GM04503 (cell line): ENCODE data around the gene ENO1.
"Not testable (repeated sequence)": the region's sequence is repeated elsewhere in the genome, so short reads cannot be mapped to it uniquely, and the experiment has no call there.

Experiments
- DNase-seq: peaks from one replicate; pipeline ENCODE4 v3.0.0-alpha.2; 2012; ENCODE audit warnings: low read depth

Gene ENO1

DNA sequence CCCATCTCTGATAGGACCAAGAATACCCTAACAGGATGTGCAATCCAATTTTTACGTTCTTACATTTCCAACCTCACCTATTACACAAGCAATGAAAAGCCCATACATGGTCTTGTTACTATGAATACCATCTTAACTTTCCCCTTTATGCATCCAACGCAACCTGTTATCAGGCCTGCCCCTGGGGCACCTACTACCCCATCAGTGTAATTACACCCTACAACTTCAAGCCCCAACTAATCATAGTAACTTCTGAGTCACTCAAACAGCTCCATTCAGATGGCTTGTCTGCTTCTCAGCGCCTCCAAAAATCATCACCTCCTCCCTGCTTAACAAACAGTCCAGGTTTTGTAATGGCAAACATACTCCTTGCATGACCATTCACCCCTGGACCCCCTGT lies 18.3 kb upstream of the ENO1 start:
- not testable (repeated sequence) for DNase-seq

DNA sequence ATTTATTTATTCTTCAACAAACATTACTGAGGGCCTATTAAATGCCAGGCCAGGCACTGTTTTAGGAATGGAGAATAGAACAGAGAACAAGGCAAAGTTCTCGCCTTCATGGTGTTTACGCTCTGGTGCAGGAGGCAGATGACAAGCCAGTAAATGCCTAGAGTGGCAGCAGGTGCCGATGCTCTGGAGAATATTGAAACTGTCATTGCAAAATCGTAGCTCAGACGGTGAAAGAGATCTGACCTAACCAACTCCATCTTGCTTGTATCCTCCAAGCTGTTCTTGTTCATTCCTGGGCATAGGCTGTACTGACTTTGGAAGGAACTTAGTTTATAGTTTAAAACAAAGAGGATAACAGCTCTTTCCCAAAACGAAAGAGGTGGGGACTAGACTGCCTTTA lies 13.5 kb upstream of the ENO1 start:
- no peak for DNase-seq

DNA sequence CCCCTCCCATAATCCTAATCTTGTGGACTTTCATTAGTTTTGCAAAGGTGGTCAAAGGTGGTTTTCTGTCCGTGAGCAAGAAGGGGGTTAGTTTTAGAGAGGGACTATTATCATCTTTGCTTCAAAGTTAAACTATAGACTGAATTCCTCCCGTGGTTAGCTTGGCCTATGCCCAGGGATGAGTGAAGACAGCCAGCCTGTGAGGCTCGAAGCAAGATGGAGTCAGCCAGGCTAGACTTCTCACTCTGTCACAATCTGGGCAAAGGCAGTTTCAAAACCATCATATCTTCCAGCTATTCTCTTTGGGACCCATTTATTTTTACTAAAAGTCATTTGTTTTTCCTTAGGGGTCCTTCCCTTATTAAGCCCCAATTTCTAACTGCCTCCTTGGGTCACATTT lies 12.9 kb upstream of the ENO1 start:
- no peak for DNase-seq

DNA sequence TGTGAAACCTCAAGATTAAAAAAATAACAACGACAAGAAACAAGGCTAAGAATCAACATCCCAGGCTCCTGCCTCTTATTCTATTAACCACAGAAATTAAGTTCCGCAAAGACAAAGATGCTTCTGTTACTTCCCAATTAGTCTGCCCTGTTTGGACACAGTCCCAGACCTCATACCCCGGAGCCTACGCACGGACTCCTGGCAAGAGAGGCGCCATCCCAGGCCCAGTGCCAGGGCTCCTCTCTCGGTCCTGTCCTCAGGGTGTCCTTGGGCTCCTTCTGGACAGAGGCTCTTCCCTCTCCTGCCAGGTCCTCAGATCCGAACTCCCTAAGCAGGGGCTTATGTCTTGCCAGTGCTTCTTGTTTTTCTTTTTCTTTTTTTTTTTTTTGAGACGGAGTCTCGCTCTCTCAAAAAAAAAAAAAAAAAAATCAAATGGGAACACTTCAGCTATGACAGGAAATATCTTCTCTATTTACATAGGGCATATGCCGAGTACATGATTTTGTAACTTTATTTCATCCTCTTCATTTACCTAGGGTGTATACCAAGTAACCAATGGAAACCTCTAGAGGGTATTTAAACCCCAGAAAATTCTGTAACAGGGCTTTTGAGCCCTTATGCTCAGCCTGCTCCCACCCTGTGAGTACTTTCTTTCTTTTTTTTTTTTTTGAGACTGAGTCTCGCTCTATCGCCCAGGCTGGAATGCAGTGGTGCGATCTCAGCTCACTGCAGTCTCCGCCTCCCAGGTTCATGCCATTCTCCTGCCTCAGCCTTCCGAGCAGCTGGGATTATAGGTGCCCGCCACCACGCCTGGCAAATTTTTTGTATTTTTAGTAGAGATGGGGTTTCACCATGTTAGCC lies 11.7 kb upstream of the ENO1 start:
- peak; percentile 85 for DNase-seq

DNA sequence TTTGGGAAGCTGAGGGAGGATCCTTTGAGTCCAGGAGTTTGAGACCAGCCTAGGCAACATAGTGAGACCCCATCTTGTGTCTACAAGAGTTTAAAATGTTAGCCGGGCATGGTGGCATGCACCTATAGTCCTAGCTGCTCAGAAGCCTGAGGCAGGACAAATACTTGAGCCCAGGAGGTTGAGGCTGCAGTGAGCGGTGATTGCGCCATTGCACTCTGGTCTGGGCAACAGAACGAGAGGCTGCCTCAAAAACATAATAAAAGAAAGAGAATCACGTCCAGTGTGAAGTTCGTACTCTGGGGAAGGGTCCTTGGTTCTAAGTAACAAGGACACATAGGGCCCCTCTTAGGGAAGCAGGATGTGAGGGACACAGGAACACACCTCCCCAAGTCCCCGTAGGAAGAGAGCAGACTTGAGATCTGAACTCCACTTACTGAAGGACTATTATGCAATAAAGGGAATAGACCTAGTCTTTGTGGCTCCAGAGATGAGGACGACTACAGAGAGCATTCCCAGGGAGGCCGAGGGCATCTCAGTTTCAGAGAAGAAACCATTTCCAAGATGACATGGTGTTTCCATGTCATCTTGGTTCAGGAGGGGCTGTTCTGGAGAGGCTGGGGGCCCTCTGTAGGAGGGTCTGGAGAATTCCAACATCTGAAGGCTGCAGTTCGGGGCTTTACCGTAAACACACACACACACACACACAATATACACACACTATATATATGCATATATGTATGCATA lies 10.8 kb upstream of the ENO1 start:
- DNase-seq, result no peak

DNA sequence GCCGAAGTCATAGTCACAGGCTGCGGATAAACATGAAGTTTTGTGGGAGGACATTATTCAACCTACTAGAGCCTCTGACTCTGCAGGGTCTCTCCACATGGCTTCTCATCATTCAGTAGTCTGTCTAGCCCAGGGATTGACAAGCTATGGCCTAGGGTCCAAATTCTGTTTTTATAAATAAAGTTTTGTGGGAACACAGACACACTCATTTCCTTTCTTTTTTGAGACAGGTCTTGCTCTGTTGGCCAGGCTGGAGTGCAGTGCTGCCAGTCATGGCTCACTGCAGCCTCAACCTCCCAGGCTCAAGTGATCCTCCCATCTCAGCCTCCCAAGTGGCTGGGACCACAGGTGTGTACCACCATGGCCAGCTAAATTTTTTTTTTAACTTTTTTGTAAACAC lies 8.1 kb upstream of the ENO1 start:
- no peak for DNase-seq

DNA sequence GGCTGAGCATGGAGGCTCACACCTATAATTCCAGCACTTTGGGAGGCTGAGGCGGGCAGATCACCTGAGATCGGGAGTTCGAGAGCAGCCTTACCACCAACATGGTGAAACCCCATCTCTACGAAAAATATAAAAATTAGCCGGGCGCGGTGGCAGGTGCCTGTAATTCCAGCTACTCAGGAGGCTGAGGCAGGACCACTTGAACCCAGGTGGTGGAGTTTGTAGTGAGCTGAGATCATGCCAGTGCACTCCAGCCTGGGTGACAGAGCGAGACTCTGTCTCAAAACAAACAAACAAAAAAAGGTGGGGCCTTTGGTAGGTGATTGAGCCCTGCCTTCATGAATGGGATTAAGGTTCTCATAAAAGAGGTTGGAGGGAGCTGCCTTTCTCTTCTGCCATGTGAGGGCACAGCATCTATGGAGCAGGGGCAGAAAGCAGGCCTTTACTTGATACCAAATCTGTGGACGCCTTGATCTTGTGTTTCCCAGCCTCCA lies 7.6 kb upstream of the ENO1 start:
- DNase-seq, result not testable (repeated sequence)

DNA sequence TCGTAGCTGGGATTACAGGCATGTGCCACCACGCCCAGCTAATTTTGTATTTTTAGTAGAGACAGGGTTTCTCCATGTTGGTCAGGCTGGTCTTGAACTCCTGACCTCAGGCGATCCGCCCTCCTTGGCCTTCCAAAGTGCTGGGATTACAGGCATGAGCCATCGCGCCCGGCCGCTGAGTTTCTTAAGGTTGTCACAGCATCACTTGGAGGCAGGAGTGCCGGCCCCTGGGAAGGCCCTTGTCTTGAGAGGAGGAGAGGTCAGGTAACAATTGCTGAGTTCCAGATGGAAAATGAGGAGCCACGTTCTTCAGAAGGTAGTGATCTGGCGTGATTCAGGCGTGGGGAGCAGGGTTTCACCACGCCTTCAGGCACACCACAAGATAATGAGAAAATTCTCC lies 5.6 kb upstream of the ENO1 start:
- not testable (repeated sequence) for DNase-seq

DNA sequence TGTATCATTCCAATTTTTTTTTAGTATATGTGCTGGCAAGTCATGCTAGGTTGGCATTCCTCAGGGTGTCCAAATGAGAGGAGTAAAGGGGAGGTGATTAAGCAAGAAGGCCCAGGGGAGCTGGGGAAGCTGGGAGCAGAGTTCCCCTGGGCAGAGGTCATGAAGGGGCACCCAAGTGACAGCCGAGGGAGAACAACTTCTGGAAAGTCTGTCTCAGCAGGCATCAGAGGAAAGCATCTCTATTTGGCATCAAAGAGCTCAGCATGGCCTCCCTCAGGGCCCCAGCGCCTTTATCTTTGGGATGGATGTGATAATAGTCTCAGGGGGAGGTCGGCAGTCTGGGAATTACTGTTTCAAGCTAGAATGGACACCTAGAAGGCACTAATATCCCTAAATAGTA lies 5.0 kb upstream of the ENO1 start:
- DNase-seq, result no peak

DNA sequence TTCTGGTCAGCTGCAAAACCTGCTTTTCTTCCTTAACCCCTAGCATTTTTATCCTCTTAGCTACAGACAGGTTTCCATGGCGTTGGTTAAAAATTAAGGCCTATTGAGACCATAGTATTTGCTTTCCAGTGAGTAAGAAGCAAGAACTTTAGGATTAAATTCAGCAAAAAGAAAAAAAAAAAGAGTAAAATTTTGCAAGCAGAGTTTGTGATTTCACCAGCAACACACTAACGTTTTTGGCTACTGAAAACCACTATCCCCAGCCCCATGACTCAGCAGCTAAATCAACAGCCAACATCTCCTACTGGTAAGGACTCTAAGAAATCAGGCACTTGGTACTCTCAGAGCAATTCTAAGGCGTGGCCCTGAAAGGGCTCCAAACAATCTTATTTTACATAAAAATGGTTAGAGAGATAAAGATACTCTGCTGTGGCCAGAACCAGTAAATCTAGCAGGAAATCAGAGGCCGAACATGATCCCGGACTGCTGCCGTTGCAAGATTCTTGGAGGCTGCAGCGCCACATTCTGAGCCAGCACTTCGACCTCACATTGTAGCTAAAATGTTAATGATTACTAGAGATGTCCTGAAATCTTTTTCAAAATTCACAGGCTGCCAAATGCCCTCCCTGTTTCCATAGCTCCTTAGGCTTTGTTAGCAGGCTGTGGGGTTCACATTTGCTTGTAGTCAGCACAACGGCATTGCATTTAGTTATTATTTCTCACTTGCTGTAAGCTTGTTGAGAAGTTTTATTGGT lies 1.6 kb upstream of the ENO1 start:
- peak; percentile 97 for DNase-seq

DNA sequence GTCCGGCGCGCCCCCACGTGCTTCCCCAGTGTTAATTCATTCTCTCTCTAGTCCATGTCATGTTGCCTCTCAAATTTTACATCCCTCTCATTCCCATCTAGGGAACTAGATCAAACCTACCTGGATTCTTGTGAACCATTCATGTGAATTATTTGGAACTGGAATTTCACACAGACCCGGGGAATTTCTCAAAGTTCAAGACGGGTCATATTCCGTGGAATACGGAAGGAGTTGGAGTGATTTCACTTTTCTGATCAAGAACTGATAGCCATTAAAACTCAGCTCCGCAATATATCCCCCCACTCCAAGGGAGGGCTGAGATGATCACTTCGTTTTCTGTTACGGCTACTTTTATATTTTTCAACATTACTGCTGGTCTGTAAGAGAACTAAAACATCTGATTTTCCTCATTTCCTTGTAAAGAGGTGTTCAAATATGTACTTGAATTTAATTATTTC lies 1.0 kb upstream of the ENO1 start:
- no peak for DNase-seq

DNA sequence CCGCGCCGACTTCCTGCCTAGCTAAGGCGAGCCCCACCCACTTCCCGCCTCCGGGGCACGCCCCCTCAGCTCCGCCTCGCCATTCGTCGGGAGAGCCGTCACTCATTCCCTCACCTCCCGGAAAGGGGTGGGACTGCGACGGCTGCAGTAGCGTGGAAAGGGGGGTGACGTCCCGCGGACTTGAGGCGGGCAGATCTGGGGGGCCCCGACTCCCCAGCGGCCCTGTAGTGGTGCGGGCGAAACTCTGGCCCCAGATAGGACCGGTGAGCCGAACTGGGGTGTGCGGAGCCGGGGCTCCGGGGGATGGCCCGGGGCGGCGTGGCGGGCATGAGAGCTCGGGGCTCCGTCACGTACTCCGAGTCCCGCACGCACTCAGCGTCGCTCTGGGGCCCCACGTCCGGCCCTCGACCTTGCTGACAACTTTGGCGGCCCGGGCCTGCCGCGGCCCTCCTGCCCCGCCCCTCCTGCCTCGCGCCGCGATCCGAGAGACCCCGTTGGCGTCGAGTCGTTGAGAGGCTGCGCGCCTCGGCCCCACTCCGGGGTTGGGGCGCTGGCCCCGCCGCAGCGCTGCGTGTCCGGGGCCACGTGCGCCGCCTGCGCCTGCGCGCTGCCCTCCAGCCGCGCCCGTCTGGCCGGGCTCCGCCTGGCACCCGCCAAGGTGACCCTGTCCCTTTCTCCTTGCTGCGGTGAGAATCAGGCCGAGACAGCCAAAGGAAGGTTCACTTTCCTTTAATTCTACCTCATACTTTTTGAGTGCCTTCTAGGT lies 395 bp upstream of the ENO1 start:
- DNase-seq, result peak; percentile 80

DNA sequence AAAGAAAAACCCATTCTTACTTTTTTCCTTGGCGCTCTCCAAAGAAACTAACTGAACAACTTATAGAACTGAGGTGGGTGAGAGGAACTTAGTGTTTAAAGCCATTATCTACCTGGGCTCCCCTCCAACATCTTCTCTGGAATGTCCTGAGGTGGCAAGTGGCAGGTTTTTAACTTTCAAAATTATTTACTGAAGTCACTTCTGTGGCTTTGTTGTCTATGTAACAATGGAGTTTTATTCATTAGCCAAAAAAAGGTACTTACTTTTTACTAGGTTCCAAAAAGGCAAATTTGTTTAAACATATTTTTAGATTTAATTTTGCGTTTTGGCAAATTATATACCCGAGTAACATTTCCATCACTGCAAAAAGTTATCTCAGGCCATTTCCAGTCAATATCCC lies 2.4 kb downstream of the ENO1 start:
- DNase-seq, result no peak

DNA sequence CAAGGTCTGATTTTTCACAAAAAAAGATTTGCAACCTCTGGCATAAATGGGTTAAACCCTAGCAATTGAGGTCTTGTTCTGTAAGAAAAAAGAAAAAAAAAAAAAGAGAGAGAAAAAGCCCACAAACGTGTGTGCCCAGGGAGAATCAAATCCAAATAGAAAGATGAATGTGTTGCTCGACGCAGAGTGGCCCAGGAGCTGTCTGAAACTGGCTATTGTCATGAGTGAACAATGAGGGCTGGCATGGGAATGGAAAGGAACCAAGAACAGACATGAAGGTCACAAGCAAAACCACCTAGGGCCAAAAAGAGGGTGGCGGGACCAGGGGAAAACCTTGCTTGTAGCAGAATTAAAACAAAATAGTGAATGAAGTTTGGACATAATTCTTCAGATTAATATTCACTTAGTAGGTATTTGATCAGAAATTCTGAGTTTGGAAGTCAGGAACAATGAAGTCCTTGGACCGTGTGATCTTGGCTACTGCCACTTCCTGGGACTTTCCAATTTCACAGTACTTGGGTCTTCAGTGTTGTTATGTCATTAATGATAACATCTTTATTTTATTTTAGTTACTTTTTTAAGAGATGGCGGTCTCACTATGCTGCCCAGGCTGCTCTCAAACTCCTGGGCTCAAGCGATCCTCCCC lies 3.1 kb downstream of the ENO1 start:
- no peak for DNase-seq

DNA sequence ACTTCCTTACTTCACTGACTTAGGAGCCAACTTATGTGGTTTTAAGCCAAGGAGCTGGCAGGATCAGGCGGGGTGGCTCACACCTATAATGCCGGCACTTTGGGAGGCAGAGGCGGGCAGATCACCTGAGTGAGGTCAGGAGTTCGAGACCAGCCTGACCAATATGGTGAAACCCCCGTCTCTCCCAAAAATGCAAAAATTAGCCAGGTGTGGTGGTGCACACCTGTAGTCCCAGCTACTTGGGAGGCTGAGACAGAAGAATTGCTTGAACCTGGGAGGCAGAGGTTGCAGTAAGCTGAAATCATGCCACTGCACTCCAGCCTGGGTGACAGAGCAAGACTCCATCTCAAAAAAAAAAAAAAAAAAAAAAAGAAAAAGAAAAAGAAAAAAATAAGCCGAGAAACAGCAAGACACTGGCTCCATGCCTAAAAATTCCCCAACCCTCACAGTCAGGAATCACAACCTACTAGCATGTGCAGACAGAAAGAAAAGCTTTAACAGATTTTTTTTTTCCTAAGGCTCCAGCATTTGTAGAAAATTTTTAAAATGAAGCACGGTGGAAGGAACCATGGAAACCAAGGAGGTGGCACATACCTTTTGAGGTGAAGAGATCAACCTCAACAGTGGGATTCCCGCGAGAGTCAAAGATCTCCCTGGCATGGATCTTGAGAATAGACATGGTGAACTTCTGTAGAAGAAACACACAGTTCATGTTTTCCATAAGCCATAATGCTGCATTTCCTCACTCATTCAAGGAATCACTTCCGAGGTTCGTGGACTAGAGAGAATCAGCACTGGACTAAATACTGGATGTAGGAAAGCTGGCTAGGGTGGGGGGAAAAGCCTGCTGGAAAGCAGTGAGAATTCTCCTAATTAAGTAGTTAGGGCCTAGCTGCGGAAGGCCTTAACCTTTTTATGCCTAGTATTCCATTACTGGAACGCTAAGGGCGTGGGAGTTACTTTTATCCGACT lies 4.0 kb downstream of the ENO1 start:
- DNase-seq, result no peak

DNA sequence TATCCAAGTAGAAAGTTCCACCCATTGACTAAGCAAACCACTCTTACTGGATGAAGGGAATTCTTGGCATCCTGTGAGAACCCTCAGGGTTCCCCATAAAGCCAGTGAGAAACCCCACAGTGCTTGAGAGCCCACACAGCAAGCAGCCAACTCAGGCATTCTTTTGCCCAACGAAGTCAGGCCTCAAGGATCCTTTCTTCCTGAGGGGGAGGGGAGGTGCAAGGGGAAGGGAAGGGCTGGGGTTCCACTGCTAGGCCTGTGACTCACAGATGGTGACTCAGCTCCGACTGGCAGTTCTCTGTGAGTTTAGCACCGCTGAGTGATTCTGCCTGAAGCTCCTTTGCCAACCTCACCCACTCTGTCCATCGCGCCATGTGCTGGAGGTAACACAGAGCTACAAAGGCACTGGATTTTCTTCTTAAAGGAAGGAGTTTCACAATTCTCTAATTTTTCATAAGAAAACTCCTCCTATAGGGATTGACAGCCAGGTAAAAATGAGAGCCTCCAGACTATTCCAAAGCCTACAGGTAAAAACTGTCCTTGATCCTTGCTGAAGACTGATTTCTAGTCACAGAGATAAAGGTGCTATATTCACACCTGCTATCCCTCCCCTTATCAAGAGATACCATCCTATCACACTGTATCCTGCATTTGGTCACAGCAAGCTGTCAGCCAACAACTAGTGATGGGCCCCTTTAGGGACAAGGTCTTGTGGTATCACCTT lies 4.8 kb downstream of the ENO1 start:
- peak; percentile 95 for DNase-seq

DNA sequence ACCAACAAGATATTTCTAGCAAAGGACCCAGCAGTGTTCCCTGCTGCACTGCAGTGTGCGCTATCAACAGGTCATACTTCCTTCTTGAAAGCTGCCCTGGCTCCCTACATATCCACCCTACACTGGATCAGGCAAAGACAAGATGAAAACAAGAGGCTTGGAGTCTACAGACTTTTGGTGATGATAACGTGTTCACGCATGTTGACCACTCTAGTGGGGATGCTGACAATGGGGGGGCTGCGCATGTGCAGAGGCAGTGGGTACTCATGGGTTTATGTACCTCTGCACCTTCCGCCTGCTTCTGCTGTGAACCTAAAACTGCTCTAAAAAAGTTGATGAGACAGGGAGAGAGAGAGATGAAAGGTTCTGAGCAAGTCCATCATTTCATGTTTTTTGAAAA lies 5.5 kb downstream of the ENO1 start:
- DNase-seq, result no peak

DNA sequence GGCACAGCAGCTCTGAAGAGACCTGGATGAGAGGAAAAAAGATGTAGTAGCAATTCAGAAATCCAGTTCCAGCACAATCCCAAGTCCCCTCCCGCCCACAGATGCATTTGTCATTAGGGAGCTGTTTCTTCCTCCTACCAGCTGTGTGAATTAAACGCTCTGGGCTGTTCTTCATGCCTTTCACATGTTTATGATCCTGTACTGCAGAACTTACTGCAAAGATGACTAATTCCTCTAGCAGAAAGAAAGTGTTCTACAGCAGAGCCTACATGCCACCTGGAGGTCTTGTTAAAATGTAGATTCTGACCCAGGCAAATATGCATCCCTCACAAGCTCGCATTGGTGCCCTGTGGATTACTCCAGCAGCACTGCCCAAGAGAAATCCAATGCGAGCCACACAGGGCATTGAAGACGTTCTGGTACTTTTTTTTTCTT lies 6.5 kb downstream of the ENO1 start:
- DNase-seq, result no peak

DNA sequence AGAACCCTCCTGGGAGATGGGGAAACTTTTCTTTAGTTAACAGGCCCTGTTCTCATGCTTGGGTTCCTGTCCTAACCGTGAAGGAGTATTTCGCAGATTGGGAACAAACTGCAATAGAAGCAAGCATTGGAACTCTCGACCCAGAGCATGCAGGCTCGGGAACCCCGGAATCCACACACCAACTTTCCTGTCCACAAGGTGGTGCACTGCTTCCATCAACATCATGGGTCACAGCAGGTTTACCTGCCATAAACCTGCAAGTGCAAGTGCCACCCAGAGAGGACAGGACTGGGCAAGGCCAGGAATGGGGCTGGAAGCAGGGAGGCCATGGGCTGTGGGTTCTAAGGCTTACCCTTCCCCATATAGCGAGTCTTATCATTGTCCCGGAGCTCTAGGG lies 6.9 kb downstream of the ENO1 start:
- no peak for DNase-seq
